CD14-positive monocyte (primary cell): ENCODE results near the gene CCT3. TPM values are rescaled to one million over a fixed set of nuclear protein-coding genes. Genes with fewer than 3 reads are reported as not detected.
A peak's percentile ranks its signal among the peaks of the same experiment; 100 is the strongest.

Experiments used
- DNase-seq, 3 donors: peaks; one replicate each; pipeline ENCODE4 v3.0.0-alpha.2; 2011 to 2022
- H2AFZ ChIP-seq: 2 replicates; pipeline ENCODE4 v1.6.0; 2012; ENCODE audit warnings: mild to moderate bottlenecking, low read depth, low read length, inconsistent platforms; ENCODE audit not compliant: insufficient read depth, poor library complexity, severe bottlenecking
- H3K27ac ChIP-seq, 2 donors: 1 replicate in 1 of 2; 2 replicates in 1 of 2; pipeline ENCODE4 v1.5.1; 2012 to 2013; ENCODE audit warnings: low read length in 2 of 2, control low read depth in 1 of 2, inconsistent platforms in 1 of 2, low read depth in 1 of 2, mild to moderate bottlenecking in 1 of 2
- H3K27me3 ChIP-seq, 2 donors: one replicate each; pipeline versions ENCODE4 v1.6.0 to v1.6.1; 2011 to 2013; ENCODE audit warnings: low read length in 2 of 2; ENCODE audit not compliant: control insufficient read depth in 2 of 2, insufficient read depth in 2 of 2
- H3K36me3 ChIP-seq, 2 donors: replicated peaks in 1 of 2; 1 replicate in 1 of 2; 2 replicates in 1 of 2; pipeline versions ENCODE4 v1.5.1 to v1.6.1; 2012 to 2013; ENCODE audit warnings: low read length in 2 of 2, control low read depth in 1 of 2, inconsistent platforms in 1 of 2, mild to moderate bottlenecking in 1 of 2; ENCODE audit not compliant: insufficient read depth in 2 of 2, control insufficient read depth in 1 of 2
- H3K4me1 ChIP-seq, 2 donors: 1 replicate in 1 of 2; 2 replicates in 1 of 2; pipeline versions ENCODE4 v1.5.1 to v1.6.1; 2012 to 2013; ENCODE audit warnings: low read length in 2 of 2, control low read depth in 1 of 2, inconsistent platforms in 1 of 2, mild to moderate bottlenecking in 1 of 2, moderate library complexity in 1 of 2; ENCODE audit not compliant: insufficient read depth in 2 of 2, control insufficient read depth in 1 of 2
- H3K4me2 ChIP-seq: replicated peaks from 2 replicates; pipeline ENCODE3; 2012; ENCODE audit warnings: low read length, moderate library complexity, mild to moderate bottlenecking; ENCODE audit not compliant: poor library complexity, severe bottlenecking; ENCODE audit errors: extremely low read depth
- H3K4me3 ChIP-seq, 3 experiments: fragments of 200-600 bp in 1 of 3; sonication (generic) in 1 of 3; replicated peaks in 1 of 3; 1 replicate in 2 of 3; 2 replicates in 1 of 3; pipeline ENCODE4 v1.5.1; 2011 to 2013; ENCODE audit warnings: low read length in 3 of 3, mild to moderate bottlenecking in 3 of 3, control low read depth in 2 of 3, low read depth in 2 of 3, inconsistent platforms in 1 of 3, moderate library complexity in 1 of 3
- H3K79me2 ChIP-seq: 2 replicates; pipeline ENCODE4 v1.6.0; 2012; ENCODE audit warnings: mild to moderate bottlenecking, control low read depth, inconsistent platforms, low read length, moderate library complexity; ENCODE audit not compliant: insufficient read depth
- H3K9ac ChIP-seq: 2 replicates; pipeline ENCODE4 v1.6.0; 2017; ENCODE audit warnings: low read length, mild to moderate bottlenecking; ENCODE audit not compliant: insufficient read depth, poor library complexity, severe bottlenecking
- H3K9me3 ChIP-seq, 2 donors: replicated peaks in 1 of 2; 1 replicate in 1 of 2; 2 replicates in 1 of 2; pipeline versions ENCODE4 v1.5.1 to v1.6.1; 2012 to 2013; ENCODE audit warnings: low read length in 2 of 2, control low read depth in 1 of 2; ENCODE audit not compliant: control insufficient read depth in 1 of 2, insufficient read depth in 1 of 2
- H4K20me1 ChIP-seq: 2 replicates; pipeline ENCODE4 v1.6.0; 2012; ENCODE audit warnings: mild to moderate bottlenecking, low read length, control low read depth, moderate library complexity; ENCODE audit not compliant: insufficient read depth
- H3K27ac Mint-ChIP-seq, 7 donors: one replicate each; pipeline ENCODE4 v1.8.0; 2020; ENCODE audit warnings: mild to moderate bottlenecking in 7 of 7, mixed read lengths in 7 of 7, moderate library complexity in 6 of 7, inconsistent platforms in 2 of 7
- H3K27me3 Mint-ChIP-seq, 3 donors: one replicate each; pipeline ENCODE4 v1.8.0; 2021 to 2022; ENCODE audit warnings: low read depth in 3 of 3, mild to moderate bottlenecking in 3 of 3, mixed read lengths in 3 of 3, moderate library complexity in 3 of 3, inconsistent platforms in 1 of 3
- H3K36me3 Mint-ChIP-seq, 2 donors: one replicate each; pipeline ENCODE4 v1.8.0; 2020; ENCODE audit warnings: mixed read lengths in 2 of 2, inconsistent platforms in 1 of 2, mild to moderate bottlenecking in 1 of 2
- H3K4me1 Mint-ChIP-seq: one replicate; pipeline ENCODE4 v1.8.0; 2020; ENCODE audit warnings: mild to moderate bottlenecking, mixed read lengths
- H3K4me3 Mint-ChIP-seq, 2 donors: one replicate each; pipeline ENCODE4 v1.8.0; 2020; ENCODE audit warnings: mild to moderate bottlenecking in 2 of 2, mixed read lengths in 2 of 2, moderate library complexity in 1 of 2
- H3K9me3 Mint-ChIP-seq, 7 donors: one replicate each; pipeline ENCODE4 v1.8.0; 2020 to 2022; ENCODE audit warnings: mixed read lengths in 7 of 7, mild to moderate bottlenecking in 6 of 7, moderate library complexity in 6 of 7, inconsistent platforms in 2 of 7
- CTCF ChIP-seq: fragments of 200-600 bp; IDR thresholded peaks from one replicate; pipeline ENCODE4 v1.8.0; 2022; ENCODE audit warnings: antibody characterized with exemption, mild to moderate bottlenecking
- WGBS: methylation state at CpG from one replicate; pipeline ENCODE4 v1.1.5; 2013; ENCODE audit warnings: missing lambda C conversion rate; ENCODE audit not compliant: insufficient coverage; 5-methylcytosine and 5-hydroxymethylcytosine counted together
- intact Hi-C, 2 donors: fragments of 100-400 bp; cut with micrococcal nuclease; formaldehyde crosslinking; loops; one replicate each; pipeline versions ENCODE4 v1.15.0 to v1.15.1; 2023
- polyA plus RNA-seq, 3 donors: library from polyadenylated mRNA; depleted of rRNA in 1 of 3; unstranded in 2 of 3; stranded (reverse) in 1 of 3; fragments of 300-500 nt in 2 of 3; fragments of >200 nt in 1 of 3; fragmentation: Illumina TruSeq in 2 of 3; gene quantifications; 1 replicate in 2 of 3; 2 replicates in 1 of 3; pipeline ENCODE4 v1.2.3, GENCODE V29; 2012 to 2021

CCT3 gene
- polyA plus RNA-seq, 3 donors, result 65.3 to 97.3 (median 94.8) TPM

- H3K4me3 Mint-ChIP-seq, result no peak overlapping the region
- H3K27ac Mint-ChIP-seq, result peak overlapping the region in 1 of 7 donors; percentile 25
- H2AFZ ChIP-seq, result no peak overlapping the region
- H3K27me3 ChIP-seq, result no peaks in the 10 kb centered on the region
- H3K27me3 Mint-ChIP-seq, result peaks cover 0 to 2% (median 0%) of the 10 kb centered on the region in 3 donors
- no peak for DNase-seq
- no peak overlapping the region for H3K4me3 ChIP-seq
- H3K9me3 ChIP-seq, result no peaks in the 10 kb centered on the region
- no peaks in the 10 kb centered on the region for H3K4me1 ChIP-seq
- intact Hi-C loops, result no loop called here
- no peaks in the 10 kb centered on the region for H3K9me3 Mint-ChIP-seq
- H4K20me1 ChIP-seq, result peaks cover 12% of the 10 kb centered on the region
- no peaks in the 10 kb centered on the region for H3K4me1 Mint-ChIP-seq
- peaks cover 77 to 93% of the 10 kb centered on the region in 2 donors for H3K36me3 Mint-ChIP-seq
- H3K9ac ChIP-seq, result no peak overlapping the region
- WGBS, result 64% methylated on average over 1 of the region's 3 CpGs
- no peaks in the 10 kb centered on the region for H3K79me2 ChIP-seq
- no peak overlapping the region for H3K27ac ChIP-seq
- no peak for TF ChIP-seq CTCF
- peaks cover 90 to 95% of the 10 kb centered on the region in 2 donors for H3K36me3 ChIP-seq
- H3K4me2 ChIP-seq, result no peak overlapping the region
These were observed 17.5 kb downstream of the CCT3 start for GRCh38 chr1:156320560-156320959.

GRCh38 chr1:156319664-156320063, 18.4 kb downstream of the CCT3 start:
- no peaks in the 10 kb centered on the region for H3K9me3 ChIP-seq
- H3K79me2 ChIP-seq, result no peaks in the 10 kb centered on the region
- H3K36me3 ChIP-seq, result peaks cover 92 to 95% of the 10 kb centered on the region in 2 donors
- TF ChIP-seq CTCF, result peak; percentile 71
- H4K20me1 ChIP-seq, result peaks cover 12% of the 10 kb centered on the region
- no peaks in the 10 kb centered on the region for H3K4me1 Mint-ChIP-seq
- peaks cover 81 to 93% of the 10 kb centered on the region in 2 donors for H3K36me3 Mint-ChIP-seq
- intact Hi-C loops, result loop anchor here in 1 of 2 donors (5.0 to 10.0 kb wide), 2 partner anchors 172 to 245 kb away; no protein-coding TSS in a partner anchor
- H3K4me3 Mint-ChIP-seq, result no peak overlapping the region
- no peak overlapping the region for H3K4me2 ChIP-seq
- H3K27me3 Mint-ChIP-seq, result peaks cover 0 to 1% (median 0%) of the 10 kb centered on the region in 3 donors
- H3K4me3 ChIP-seq, result no peak overlapping the region
- no peak overlapping the region for H3K27ac Mint-ChIP-seq
- no peak overlapping the region for H3K9ac ChIP-seq
- no peaks in the 10 kb centered on the region for H3K4me1 ChIP-seq
- H3K9me3 Mint-ChIP-seq, result no peaks in the 10 kb centered on the region
- peak in 2 of 3 donors; percentile 7 to 15 for DNase-seq
- no CpG with 5 or more reads among the region's 1 CpG for WGBS
- H3K27ac ChIP-seq, result no peak overlapping the region
- no peaks in the 10 kb centered on the region for H3K27me3 ChIP-seq
- H2AFZ ChIP-seq, result no peak overlapping the region
